GM12801 (cell line): Measurements from ENCODE around the gene GYS2.

Experiments
- CTCF ChIP-seq: IDR thresholded peaks from one replicate; pipeline ENCODE4 v1.5.1; 2011; ENCODE audit warnings: control low read depth; ENCODE audit not compliant: insufficient read length; ENCODE audit errors: extremely low read depth

GYS2 gene

DNA sequence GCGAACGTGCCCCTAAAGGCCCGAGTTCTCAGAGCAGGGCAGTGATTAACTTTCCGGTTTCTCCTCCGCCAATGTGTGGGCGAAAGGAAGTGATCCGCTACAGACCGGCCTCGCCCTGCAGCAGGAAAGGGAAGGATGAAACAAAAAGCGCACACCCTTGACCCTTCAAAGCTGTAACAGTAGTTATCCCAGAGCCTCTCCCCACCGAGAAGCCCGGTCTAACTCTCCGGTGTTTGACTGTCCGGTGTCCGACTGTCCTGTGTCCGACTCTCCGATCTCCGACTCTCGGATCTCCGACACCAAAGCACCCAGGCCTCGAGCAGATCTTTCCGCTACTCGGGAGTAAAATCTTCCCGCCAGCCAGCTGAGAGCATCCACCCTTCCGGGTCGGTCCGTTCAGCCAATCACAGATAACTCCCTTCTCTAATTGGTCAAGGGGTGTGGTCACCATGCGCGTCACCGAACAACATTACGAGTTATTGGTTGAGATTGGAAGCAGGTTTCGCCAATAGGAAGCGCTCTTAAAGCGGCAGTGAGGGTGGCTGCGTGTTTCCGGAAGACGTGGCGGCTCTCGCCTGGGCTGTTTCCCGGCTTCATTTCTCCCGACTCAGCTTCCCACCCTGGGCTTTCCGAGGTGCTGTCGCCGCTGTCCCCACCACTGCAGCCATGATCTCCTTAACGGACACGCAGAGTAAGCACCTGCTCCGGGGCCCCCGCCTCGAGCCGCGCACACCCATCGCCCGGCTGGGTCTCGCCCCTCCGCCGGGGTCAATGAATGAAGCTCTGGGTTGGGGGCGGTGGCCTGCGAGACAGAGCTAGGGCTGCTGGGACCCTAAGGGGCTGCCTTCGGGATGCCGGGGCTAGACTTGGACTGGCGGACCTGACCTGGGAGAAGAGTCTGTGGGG, 103.1 kb downstream of the GYS2 start, which contains the start of the genes GOLT1B and RECQL:
TSS of gene GOLT1B (plus strand) at position 532 of the 906 bp plus-strand sequence. CDS start at position 667, 135 bp downstream.
TSS of gene RECQL (minus strand) at position 378 of the 906 bp plus-strand sequence. CDS start 2,065 bp downstream, outside the sequence.
- no peak for TF ChIP-seq CTCF

GRCh38 chr12:21500786-21501257, 103.8 kb downstream of the GYS2 start:
- no peak for TF ChIP-seq CTCF

GRCh38 chr12:21499765-21500164, 104.9 kb downstream of the GYS2 start:
- no peak for TF ChIP-seq CTCF
